Astrocyte of the cerebellum (primary cell): Measurements from ENCODE around the gene EBF3.

Source experiments
- DNase-seq: peaks from one replicate; pipeline ENCODE4 v3.0.0-alpha.2; 2011; ENCODE audit warnings: low read depth
- H3K4me3 ChIP-seq: 2 replicates; pipeline ENCODE4 v1.5.1; 2011; ENCODE audit warnings: mild to moderate bottlenecking, low read depth, low read length, moderate library complexity
- CTCF ChIP-seq: IDR thresholded peaks from 2 replicates; pipeline ENCODE4 v1.5.1; 2012; ENCODE audit warnings: low read length, low read depth, moderate library complexity, mild to moderate bottlenecking; ENCODE audit errors: missing control alignments
- in situ Hi-C: cut with HindIII; loops from 2 replicates; pipeline ENCODE4 v1.10.0; 2017; ENCODE audit warnings: low sequenced_read_pairs

The EBF3 gene

GRCh38 chr10:129892548-129893052 is 71.5 kb downstream of the EBF3 start:
- H3K4me3 ChIP-seq, result no peak overlapping the region
- in situ Hi-C loops, result no loop called here
- no peak for DNase-seq
- no peak for TF ChIP-seq CTCF

GRCh38 chr10:129891806-129892205 is 72.3 kb downstream of the EBF3 start:
- TF ChIP-seq CTCF, result no peak
- DNase-seq, result no peak
- in situ Hi-C loops, result no loop called here
- no peak overlapping the region for H3K4me3 ChIP-seq

GRCh38 chr10:129890170-129890569 is 73.9 kb downstream of the EBF3 start:
- no peak for DNase-seq
- in situ Hi-C loops, result no loop called here
- no peak for TF ChIP-seq CTCF
- H3K4me3 ChIP-seq, result no peak overlapping the region

GRCh38 chr10:129888784-129889616 is 75.1 kb downstream of the EBF3 start:
- no peak overlapping the region for H3K4me3 ChIP-seq
- in situ Hi-C loops, result no loop called here
- DNase-seq, result no peak
- peak; percentile 47 for TF ChIP-seq CTCF

- in situ Hi-C loops, result no loop called here
- no peak for TF ChIP-seq CTCF
- no peak for DNase-seq
Measured at GRCh38 chr10:129887986-129888783, 75.9 kb downstream of the EBF3 start.

GRCh38 chr10:129887381-129887905 is 76.6 kb downstream of the EBF3 start:
- in situ Hi-C loops, result no loop called here
- no peak overlapping the region for H3K4me3 ChIP-seq
- no peak for DNase-seq
- TF ChIP-seq CTCF, result no peak

More at GRCh38 chr10:129887986-129888783, 75.9 kb downstream of the EBF3 start:
- H3K4me3 ChIP-seq, result no peak overlapping the region
